Fibroblast of lung (primary cell): ENCODE measurements around the gene PLAAT1.

Experiments
- CTCF ChIP-seq, 2 donors: IDR thresholded peaks in 1 of 2; conservative IDR thresholded peaks in 1 of 2; 1 replicate in 1 of 2; 2 replicates in 1 of 2; pipeline ENCODE4 v1.5.1; 2011 to 2012; ENCODE audit warnings: low read length in 2 of 2, control low read depth in 1 of 2, inconsistent platforms in 1 of 2, low read depth in 1 of 2, mild to moderate bottlenecking in 1 of 2
- EZH2 ChIP-seq: IDR thresholded peaks from 2 replicates; pipeline ENCODE4 v1.5.1; 2012; ENCODE audit warnings: low read length, control low read depth, mild to moderate bottlenecking; ENCODE audit errors: missing control alignments

DNA sequence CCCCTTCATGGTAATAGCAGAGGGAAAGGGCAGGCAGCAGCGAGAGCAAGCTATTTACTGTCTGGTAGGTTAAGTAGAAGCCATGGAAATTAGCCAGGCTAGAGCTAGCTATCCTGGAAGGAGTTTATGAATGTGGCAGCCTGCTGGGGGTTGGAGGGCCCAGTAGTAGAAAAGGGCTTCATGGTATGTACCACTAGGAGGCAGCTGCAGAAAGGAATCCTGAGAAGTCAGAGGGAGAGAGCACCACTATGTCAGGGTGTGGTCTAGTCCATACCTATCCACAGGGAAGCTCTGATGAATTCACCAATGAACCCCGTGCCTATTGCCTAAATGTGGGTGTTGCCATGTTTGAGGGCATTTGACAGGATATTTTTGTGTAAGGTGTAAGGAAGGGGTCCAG, 55.0 kb downstream of the PLAAT1 start:
- TF ChIP-seq CTCF (conservative IDR thresholded peaks at IDR 0.05 in 1 of 2, IDR thresholded peaks at IDR 0.05 in 1 of 2; ENCODE audit: low read depth in 1 of 2, low read length in 2 of 2) (no peak), EZH2 (no peak)
